Occipital lobe (tissue), 2 donors: ENCODE data around the gene ROBO1. TPM values are rescaled to one million over a fixed set of nuclear protein-coding genes. Genes with fewer than 3 reads are reported as not detected.
"Not testable (repeated sequence)": the region's sequence is repeated elsewhere in the genome, so short reads cannot be mapped to it uniquely, and the experiment has no call there.

Experiments used
- DNase-seq: peaks from one replicate; lab custom pipeline; 2025; lab: John Stamatoyannopoulos, UW
- total RNA-seq: library from RNA; depleted of rRNA; stranded (reverse); fragments of >200 nt; gene quantifications from one replicate; pipeline ENCODE4 v1.2.3, GENCODE V29; 2014

ROBO1 gene
- total RNA-seq, 1 donor from 2014 or later, result 156 TPM

- DNase-seq, result not testable (repeated sequence)
These were observed 883.2 kb downstream of the ROBO1 start for GRCh38 chr3:78884567-78884966.

- DNase-seq, result no peak
These were observed 885.5 kb downstream of the ROBO1 start for GRCh38 chr3:78882251-78882650.

- DNase-seq, result no peak
These were observed 886.3 kb downstream of the ROBO1 start for GRCh38 chr3:78881501-78881900.

GRCh38 chr3:78880603-78881461, 887.0 kb downstream of the ROBO1 start:
- no peak for DNase-seq

- no peak for DNase-seq
These were observed 888.4 kb downstream of the ROBO1 start for GRCh38 chr3:78879295-78879860.

- DNase-seq, result no peak
These were observed 889.0 kb downstream of the ROBO1 start for GRCh38 chr3:78878789-78879188.

- DNase-seq, result no peak
These were observed 889.8 kb downstream of the ROBO1 start for GRCh38 chr3:78878011-78878410.

- DNase-seq, result no peak
These were observed 891.9 kb downstream of the ROBO1 start for GRCh38 chr3:78875851-78876250.

- no peak for DNase-seq
These were observed 892.4 kb downstream of the ROBO1 start for GRCh38 chr3:78875436-78875835.

- DNase-seq, result no peak
These were observed 894.2 kb downstream of the ROBO1 start for GRCh38 chr3:78873641-78874040.

GRCh38 chr3:78872195-78872594, 895.6 kb downstream of the ROBO1 start:
- no peak for DNase-seq

GRCh38 chr3:78871048-78871447, 896.8 kb downstream of the ROBO1 start:
- no peak for DNase-seq

- DNase-seq, result no peak
These were observed 897.3 kb downstream of the ROBO1 start for GRCh38 chr3:78870484-78870883.

- no peak for DNase-seq
These were observed 899.2 kb downstream of the ROBO1 start for GRCh38 chr3:78868570-78868969.

- no peak for DNase-seq
These were observed 900.1 kb downstream of the ROBO1 start for GRCh38 chr3:78867409-78868372.

- no peak for DNase-seq
These were observed 904.2 kb downstream of the ROBO1 start for GRCh38 chr3:78863306-78864203.

- DNase-seq, result no peak
These were observed 906.6 kb downstream of the ROBO1 start for GRCh38 chr3:78861156-78861555.

GRCh38 chr3:78860567-78860966, 907.2 kb downstream of the ROBO1 start:
- DNase-seq, result no peak

- DNase-seq, result no peak
These were observed 908.9 kb downstream of the ROBO1 start for GRCh38 chr3:78858910-78859309.

- no peak for DNase-seq
These were observed 909.6 kb downstream of the ROBO1 start for GRCh38 chr3:78858174-78858573.
